Activated CD8-positive, alpha-beta memory T cell treated with anti-CD3 and anti-CD28 coated beads, Interleukin-2, amount 10 ng/mL, durations not matched to agents 7 days and 5 days (primary cell): Measurements from ENCODE around the gene BAIAP3. TPM values are rescaled to one million over a fixed set of nuclear protein-coding genes. Genes with fewer than 3 reads are reported as not detected.

Experiments used
- ATAC-seq: fragments of 150-1000 bp; cut with Tn5 transposase; one replicate; pipeline ENCODE4 v1.10.0; 2021; ENCODE audit warnings: moderate library complexity
- CTCF ChIA-PET: fragments of 350-600 bp; sonication (Branson Sonifier 250); formaldehyde crosslinking; loops from one replicate; lab custom pipeline; 2021; ENCODE audit warnings: antibody characterized with exemption; lab: Charles Lee
- DNase-seq: peaks from one replicate; pipeline ENCODE4 v3.0.0-alpha.2; 2020
- H3K27ac Mint-ChIP-seq: one replicate; pipeline ENCODE4 v1.8.0; 2021; ENCODE audit warnings: mild to moderate bottlenecking, mixed read lengths
- H3K27me3 Mint-ChIP-seq: one replicate; pipeline ENCODE4 v1.8.0; 2021; ENCODE audit warnings: mixed read lengths
- H3K36me3 Mint-ChIP-seq: one replicate; pipeline ENCODE4 v1.8.0; 2021; ENCODE audit warnings: mild to moderate bottlenecking, mixed read lengths
- H3K4me1 Mint-ChIP-seq: one replicate; pipeline ENCODE4 v1.8.0; 2021; ENCODE audit warnings: mixed read lengths
- H3K4me3 Mint-ChIP-seq: one replicate; pipeline ENCODE4 v1.8.0; 2021; ENCODE audit warnings: mild to moderate bottlenecking, moderate library complexity, mixed read lengths
- H3K9me3 Mint-ChIP-seq: one replicate; pipeline ENCODE4 v1.8.0; 2022; ENCODE audit warnings: low read depth, mixed read lengths
- total RNA-seq, 2 experiments: library from RNA; stranded (reverse); gene quantifications; one replicate each; pipeline ENCODE4 v1.2.3, GENCODE V29; 2021

Gene BAIAP3
- total RNA-seq, 2 experiments from 2014 or later = 0.45 to 0.53 TPM

DNA sequence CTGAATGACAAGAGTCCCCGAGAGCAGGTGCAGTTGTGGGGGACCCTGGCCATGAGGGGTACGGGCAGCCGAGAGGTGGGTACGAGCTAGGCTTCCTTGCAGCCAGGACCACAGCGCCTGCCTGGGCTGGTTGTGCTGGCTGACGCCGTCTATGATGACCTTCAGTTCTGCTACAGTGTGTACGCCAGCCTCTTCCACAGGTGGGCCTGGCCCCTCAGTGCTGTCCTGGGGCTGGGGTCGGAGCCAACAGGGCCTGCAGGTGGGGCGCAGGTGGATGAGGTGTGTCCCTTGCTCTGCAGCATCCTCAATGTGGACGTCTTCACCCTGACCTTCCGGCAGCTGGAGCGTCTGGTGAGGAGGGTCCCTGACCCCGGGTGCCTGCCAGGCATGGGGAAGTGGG lies 11.1 kb downstream of the BAIAP3 start:
- no peak overlapping the region for H3K4me3 Mint-ChIP-seq
- H3K4me1 Mint-ChIP-seq = peaks cover 19% of the 10 kb centered on the region
- H3K9me3 Mint-ChIP-seq = no peaks in the 10 kb centered on the region
- H3K36me3 Mint-ChIP-seq = peaks cover 2% of the 10 kb centered on the region
- CTCF ChIA-PET = interaction anchor here (1.0 kb wide), 1 partner anchor 19 kb away, joined by 3 read pairs; no protein-coding TSS in a partner anchor
- no peak for DNase-seq
- no peak for ATAC-seq
- no peak overlapping the region for H3K27ac Mint-ChIP-seq
- no peaks in the 10 kb centered on the region for H3K27me3 Mint-ChIP-seq

DNA sequence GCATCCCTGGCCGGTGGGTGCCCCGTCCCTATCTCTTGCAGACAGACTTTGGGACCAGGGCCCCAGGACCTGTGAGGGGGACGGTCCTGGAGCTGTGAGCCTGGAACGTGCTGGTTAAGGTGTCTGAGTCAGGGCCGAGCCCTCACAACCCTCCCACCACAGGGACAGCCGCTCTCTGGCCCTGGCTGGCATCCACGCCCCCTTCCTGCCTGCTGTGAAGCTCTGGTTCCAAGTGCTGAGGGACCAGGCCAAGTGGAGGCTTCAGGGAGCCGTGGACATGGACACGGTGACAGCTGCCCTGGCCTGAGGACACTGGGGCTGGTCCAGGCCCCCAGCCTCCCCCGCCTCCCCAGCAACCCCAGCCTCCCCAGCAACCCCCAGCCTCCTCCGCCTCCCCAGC lies 11.6 kb downstream of the BAIAP3 start:
- Mint-ChIP-seq H3K4me1 (peaks cover 21% of the 10 kb centered on the region), H3K27me3 (no peaks in the 10 kb centered on the region), H3K36me3 (peaks cover 2% of the 10 kb centered on the region), H3K4me3 (no peak overlapping the region), H3K27ac (no peak overlapping the region), H3K9me3 (no peaks in the 10 kb centered on the region)
- CTCF ChIA-PET = no interaction called here
- ATAC-seq (no peak), DNase-seq (no peak)

DNA sequence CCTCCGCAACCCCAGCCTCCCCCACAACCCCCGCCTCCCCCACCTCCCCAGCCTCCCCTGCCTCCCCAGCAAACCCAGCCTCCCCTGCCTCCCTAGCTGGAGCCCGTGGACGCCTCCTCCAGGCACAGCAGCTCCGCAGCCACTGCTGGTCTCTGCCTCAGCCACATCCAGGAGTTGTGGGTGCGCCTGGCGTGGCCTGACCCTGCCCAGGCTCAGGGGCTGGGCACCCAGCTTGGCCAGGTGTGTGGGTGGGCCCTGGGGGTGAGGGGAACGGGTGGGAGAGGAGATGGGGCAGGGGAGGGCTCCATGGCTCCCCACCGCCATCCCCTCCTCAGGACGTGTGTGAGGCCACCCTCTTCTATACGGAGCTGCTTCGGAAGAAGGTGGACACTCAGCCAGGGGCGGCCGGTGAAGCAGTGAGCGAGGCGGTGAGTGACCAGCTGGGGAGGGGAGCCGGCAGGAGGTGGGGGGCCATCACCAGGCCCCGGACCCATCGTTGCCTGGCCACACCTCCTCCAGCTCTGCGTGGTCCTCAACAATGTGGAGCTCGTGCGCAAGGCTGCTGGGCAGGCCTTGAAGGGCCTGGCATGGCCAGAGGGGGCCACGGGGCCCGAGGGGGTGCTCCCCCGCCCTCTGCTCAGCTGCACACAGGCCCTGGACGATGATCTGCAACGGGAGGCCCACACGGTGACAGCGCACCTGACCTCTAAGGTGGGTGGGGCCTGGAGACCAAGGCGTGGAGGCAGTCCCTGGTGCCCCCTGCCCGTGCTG lies 12.4 kb downstream of the BAIAP3 start:
- Mint-ChIP-seq H3K4me3 (no peak overlapping the region), H3K27me3 (no peaks in the 10 kb centered on the region), H3K36me3 (peaks cover 2% of the 10 kb centered on the region), H3K27ac (no peak overlapping the region), H3K9me3 (no peaks in the 10 kb centered on the region), H3K4me1 (peaks cover 29% of the 10 kb centered on the region)
- DNase-seq (no peak), ATAC-seq (no peak)
- CTCF ChIA-PET = no interaction called here

DNA sequence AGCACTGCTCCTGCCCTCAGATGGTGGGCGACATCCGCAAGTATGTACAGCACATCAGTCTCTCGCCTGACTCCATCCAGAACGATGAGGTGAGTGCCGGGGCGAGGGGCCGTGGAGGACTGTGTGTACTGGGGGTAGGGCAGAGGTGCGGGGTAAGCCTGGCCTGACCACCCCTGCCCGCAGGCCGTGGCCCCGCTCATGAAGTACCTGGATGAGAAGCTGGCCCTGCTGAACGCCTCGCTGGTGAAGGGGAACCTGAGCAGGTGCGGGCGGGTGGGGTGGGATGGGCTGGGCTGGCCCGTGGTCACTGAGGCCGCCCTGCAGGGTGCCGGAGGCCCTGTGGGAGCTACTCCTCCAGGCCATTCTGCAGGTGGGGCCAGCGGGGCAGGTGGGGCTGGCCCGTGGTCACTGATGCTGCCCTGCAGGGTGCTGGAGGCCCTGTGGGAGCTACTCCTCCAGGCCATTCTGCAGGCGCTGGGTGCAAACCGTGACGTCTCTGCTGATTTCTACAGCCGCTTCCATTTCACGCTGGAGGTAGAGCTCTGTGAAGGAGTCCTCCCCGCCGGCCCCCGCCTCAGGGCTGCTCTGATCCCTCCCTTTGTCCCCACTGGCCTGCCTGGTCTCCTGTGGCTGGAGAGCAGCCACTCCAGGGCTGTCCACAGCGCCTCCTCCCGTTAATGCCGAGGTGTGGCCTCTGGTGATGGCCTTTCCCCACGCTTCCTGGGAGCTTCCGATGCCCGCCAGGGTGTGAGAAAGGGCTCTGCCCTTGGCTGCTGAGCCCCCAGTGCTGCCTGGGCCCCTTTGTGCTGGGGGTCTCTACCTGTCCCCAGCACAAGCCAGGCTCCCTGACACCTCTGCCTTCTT lies 13.2 kb downstream of the BAIAP3 start:
- no peak for DNase-seq
- Mint-ChIP-seq H3K4me3 (no peak overlapping the region), H3K36me3 (peaks cover 2% of the 10 kb centered on the region), H3K4me1 (peaks cover 32% of the 10 kb centered on the region), H3K27me3 (no peaks in the 10 kb centered on the region), H3K27ac (no peak overlapping the region), H3K9me3 (no peaks in the 10 kb centered on the region)
- CTCF ChIA-PET = no interaction called here
- ATAC-seq = no peak

DNA sequence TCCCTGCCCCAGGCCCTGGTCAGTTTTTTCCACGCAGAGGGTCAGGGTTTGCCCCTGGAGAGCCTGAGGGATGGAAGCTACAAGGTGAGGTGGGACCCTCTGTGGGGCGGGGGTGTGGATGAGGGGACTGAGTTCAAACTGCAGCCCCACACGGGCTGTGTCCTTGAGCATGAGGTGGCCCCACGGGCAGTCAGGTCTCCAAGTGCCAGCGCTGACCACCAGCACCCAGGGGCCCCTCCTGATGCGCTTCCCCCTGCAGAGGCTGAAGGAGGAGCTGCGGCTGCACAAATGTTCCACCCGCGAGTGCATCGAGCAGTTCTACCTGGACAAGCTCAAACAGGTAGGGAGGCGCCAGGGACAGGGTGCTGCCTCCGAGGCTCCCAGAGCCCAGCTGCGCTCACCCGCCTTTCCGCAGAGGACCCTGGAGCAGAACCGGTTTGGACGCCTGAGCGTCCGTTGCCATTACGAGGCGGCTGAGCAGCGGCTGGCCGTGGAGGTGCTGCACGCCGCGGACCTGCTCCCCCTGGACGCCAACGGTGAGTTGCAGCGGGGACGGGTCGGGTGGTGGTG lies 13.9 kb downstream of the BAIAP3 start:
- DNase-seq = no peak
- peaks cover 2% of the 10 kb centered on the region for H3K36me3 Mint-ChIP-seq
- CTCF ChIA-PET = no interaction called here

DNA sequence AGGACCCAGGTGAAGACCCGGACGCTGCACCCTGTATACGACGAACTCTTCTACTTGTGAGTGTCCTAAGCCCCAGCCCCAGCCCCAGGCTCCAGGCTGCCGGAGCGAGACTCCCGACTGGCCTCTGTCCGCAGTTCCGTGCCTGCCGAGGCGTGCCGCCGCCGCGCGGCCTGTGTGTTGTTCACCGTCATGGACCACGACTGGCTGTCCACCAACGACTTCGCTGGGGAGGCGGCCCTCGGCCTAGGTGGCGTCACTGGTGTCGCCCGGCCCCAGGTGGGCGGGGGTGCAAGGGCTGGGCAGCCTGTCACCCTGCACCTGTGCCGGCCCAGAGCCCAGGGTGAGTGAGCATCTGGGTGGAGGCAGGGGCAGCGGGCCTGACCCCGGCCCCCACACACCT lies 14.5 kb downstream of the BAIAP3 start:
- H3K4me3 Mint-ChIP-seq = no peak overlapping the region
- CTCF ChIA-PET = no interaction called here
- peaks cover 2% of the 10 kb centered on the region for H3K36me3 Mint-ChIP-seq
- ATAC-seq = no peak
- no peaks in the 10 kb centered on the region for H3K9me3 Mint-ChIP-seq
- peaks cover 26% of the 10 kb centered on the region for H3K4me1 Mint-ChIP-seq
- H3K27ac Mint-ChIP-seq = no peak overlapping the region
- H3K27me3 Mint-ChIP-seq = no peaks in the 10 kb centered on the region
- no peak for DNase-seq

More for the DNA sequence above, 13.9 kb downstream of the BAIAP3 start:
- Mint-ChIP-seq H3K27me3 (no peaks in the 10 kb centered on the region), H3K4me1 (peaks cover 28% of the 10 kb centered on the region), H3K27ac (no peak overlapping the region), H3K4me3 (no peak overlapping the region), H3K9me3 (no peaks in the 10 kb centered on the region)
- no peak for ATAC-seq

DNA sequence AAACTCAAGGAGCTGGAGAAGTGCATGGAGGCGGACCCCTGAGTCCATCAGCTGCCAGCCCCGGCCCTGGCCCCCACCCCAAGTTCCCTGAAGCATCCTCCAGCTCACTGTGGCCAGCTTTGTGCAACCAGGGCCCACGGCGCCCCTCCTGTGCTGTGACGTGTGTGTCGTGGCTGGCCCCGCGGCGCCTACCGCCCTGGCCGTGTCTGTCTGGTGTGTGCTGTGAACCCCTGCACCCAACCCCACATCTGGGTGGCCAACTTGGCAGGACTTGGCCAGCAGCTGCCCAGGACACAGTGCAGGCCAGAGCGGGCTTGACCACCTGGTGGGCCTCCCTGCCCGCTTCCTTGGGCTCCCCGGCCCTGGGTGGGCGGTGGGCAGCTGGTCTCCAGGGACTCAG lies 15.0 kb downstream of the BAIAP3 start:
- CTCF ChIA-PET = interaction anchor here (0.9 kb wide), 1 partner anchor 12 kb away, joined by 3 read pairs; no protein-coding TSS in a partner anchor
- DNase-seq (no peak), ATAC-seq (no peak)
- Mint-ChIP-seq H3K27me3 (no peaks in the 10 kb centered on the region), H3K4me3 (no peak overlapping the region), H3K9me3 (no peaks in the 10 kb centered on the region), H3K4me1 (peaks cover 25% of the 10 kb centered on the region), H3K27ac (no peak overlapping the region), H3K36me3 (peaks cover 2% of the 10 kb centered on the region)

DNA sequence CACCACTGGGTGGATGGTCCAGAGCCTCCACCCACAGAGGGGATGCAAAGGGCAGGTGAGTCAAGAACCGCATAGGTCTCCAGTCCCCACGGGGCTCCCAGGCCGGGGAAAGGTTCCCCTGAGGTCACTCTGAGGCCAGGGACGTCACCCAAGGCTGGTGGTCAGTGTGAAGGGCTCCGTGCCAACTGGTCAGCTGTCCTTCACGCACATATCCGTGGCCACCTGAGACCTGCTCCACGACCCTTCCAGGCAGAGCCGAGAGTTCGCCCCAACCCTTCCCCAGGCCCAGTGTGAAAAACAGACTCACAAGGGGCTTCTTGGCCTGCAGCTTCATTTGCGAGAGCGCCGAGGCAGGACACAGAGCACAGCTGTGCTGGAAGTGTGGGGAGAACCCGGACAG lies 15.5 kb downstream of the BAIAP3 start:
- H3K4me1 Mint-ChIP-seq = peaks cover 29% of the 10 kb centered on the region
- no peak overlapping the region for H3K4me3 Mint-ChIP-seq
- ATAC-seq = no peak
- H3K27me3 Mint-ChIP-seq = no peaks in the 10 kb centered on the region
- no peaks in the 10 kb centered on the region for H3K9me3 Mint-ChIP-seq
- H3K27ac Mint-ChIP-seq = no peak overlapping the region
- H3K36me3 Mint-ChIP-seq = peaks cover 2% of the 10 kb centered on the region
- no peak for DNase-seq
- CTCF ChIA-PET = interaction anchor here (0.9 kb wide), 1 partner anchor 12 kb away, joined by 3 read pairs; no protein-coding TSS in a partner anchor

DNA sequence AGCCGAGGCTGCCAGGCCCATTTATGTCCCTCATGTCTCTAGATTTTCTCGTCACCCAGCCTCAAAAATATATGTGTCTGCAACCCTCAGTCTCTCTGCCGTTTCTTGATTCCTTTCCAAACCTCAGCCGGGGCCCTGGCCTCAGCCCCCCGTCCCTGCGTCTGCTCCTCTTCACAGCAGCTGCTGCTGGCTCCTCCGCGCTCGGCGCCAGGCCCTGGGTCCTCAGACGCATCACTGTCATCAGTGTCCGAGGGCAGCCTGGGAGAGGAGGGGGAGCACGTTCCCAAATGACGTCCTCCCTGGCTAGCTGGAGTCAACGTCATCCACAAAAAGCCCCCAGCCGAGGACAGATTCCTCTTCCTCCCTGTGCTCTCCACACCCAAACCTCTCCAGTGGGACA lies 15.9 kb downstream of the BAIAP3 start:
- ATAC-seq (no peak), DNase-seq (no peak)
- Mint-ChIP-seq H3K4me1 (peaks cover 30% of the 10 kb centered on the region), H3K9me3 (no peaks in the 10 kb centered on the region), H3K27me3 (no peaks in the 10 kb centered on the region), H3K36me3 (peaks cover 2% of the 10 kb centered on the region), H3K4me3 (no peak overlapping the region), H3K27ac (no peak overlapping the region)
- CTCF ChIA-PET = interaction anchor here (0.9 to 1.0 kb wide), 2 partner anchors 11 to 13 kb away, joined by 3 to 4 read pairs; no protein-coding TSS in a partner anchor

DNA sequence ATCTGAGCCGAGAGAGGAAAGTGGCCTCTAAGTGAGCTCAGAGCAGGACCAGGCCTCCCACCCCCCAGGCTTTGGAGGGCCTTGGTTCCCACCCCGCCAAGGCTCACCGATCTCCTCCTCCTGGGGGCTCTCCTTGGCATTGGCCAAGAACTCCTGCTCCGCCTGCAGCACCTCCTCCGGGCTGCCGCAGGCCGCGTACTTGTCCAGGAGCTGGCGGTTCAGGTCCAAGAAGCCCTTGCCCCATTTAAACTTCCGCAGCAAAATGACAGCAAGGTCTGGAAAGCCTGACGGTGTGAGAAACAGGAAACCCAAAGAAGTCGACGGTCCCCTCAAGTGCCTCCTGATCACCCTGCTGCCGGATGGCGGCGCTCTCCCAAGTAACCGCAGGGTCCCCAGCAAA lies 16.5 kb downstream of the BAIAP3 start:
- ATAC-seq (no peak), DNase-seq (no peak)
- CTCF ChIA-PET = interaction anchor here (1.0 to 2.2 kb wide), 2 partner anchors 14 kb away, joined by 4 to 6 read pairs; no protein-coding TSS in a partner anchor
- H3K4me3 Mint-ChIP-seq = peak overlapping the region; percentile 83
- peaks cover 2% of the 10 kb centered on the region for H3K36me3 Mint-ChIP-seq
- H3K27ac Mint-ChIP-seq = no peak overlapping the region
- H3K27me3 Mint-ChIP-seq = no peaks in the 10 kb centered on the region
- peaks cover 33% of the 10 kb centered on the region for H3K4me1 Mint-ChIP-seq
- no peaks in the 10 kb centered on the region for H3K9me3 Mint-ChIP-seq

DNA sequence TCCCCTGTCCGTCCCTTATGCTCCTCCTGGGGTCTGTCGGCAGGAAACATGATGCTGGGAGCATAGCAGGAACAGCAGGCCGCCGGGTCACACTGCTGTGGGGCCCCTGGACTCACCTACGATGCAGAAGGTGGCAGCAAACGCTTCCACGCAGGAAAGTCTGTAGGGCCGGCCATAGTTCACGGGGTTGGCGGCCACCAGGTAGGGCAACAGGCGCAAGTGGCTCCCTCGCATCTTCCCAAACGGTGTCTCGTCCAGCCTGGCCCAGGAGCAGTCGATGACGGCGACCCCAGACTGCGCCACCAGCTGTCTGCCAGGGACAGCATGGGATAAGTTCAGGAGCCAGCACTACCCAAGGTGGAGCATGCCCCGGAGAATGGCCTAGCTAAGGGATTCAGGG lies 17.2 kb downstream of the BAIAP3 start:
- Mint-ChIP-seq H3K27me3 (no peaks in the 10 kb centered on the region), H3K27ac (peak overlapping the region; percentile 76), H3K9me3 (no peaks in the 10 kb centered on the region), H3K4me3 (peak overlapping the region; percentile 83), H3K36me3 (peaks cover 2% of the 10 kb centered on the region), H3K4me1 (peaks cover 35% of the 10 kb centered on the region)
- CTCF ChIA-PET = interaction anchor here (2.2 kb wide), 1 partner anchor 13 kb away, joined by 6 read pairs; no protein-coding TSS in a partner anchor
- DNase-seq (no peak), ATAC-seq (no peak)

DNA sequence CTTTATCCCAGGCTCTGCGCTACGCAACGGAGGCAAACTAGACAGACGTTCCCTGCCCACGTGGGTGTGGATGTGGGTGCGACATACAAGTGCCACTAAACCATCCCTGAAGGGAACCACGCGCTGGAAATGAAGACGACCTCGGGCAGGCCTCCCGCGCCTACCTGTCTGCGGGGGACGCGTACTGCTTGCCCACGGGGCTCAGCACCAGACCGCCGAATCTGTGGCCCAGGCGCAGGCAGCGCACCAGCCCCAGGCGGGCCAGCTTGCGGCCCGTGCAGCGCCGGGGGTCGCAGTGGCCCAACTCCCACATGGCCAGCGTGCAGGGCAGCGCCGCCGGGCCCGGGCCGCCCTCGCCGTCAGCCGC lies 17.8 kb downstream of the BAIAP3 start:
- Mint-ChIP-seq H3K36me3 (peaks cover 2% of the 10 kb centered on the region), H3K9me3 (no peaks in the 10 kb centered on the region), H3K4me3 (peak overlapping the region; percentile 83), H3K27me3 (no peaks in the 10 kb centered on the region), H3K4me1 (peaks cover 35% of the 10 kb centered on the region), H3K27ac (peak overlapping the region; percentile 76)
- CTCF ChIA-PET = interaction anchor here (2.2 kb wide), 1 partner anchor 12 kb away, joined by 6 read pairs; no protein-coding TSS in a partner anchor
- peak; percentile 35 for ATAC-seq
- DNase-seq = no peak
